SU-DHL-6 (cell line): ENCODE measurements around the gene CKAP2L.

Experiments
- H2AFZ ChIP-seq: fragments of 200-600 bp; sonication (generic); 2 replicates; pipeline ENCODE4 v1.6.1; 2014; ENCODE audit warnings: low read depth, mild to moderate bottlenecking, moderate library complexity, mixed read lengths, antibody characterized with exemption, low read length; ENCODE audit not compliant: severe bottlenecking
- H3F3A ChIP-seq: fragments of 200-600 bp; shearing (Covaris generic); 2 replicates; pipeline ENCODE4 v1.6.0; 2016; ENCODE audit warnings: antibody characterized with exemption, mild to moderate bottlenecking; ENCODE audit not compliant: insufficient read depth
- H3K27ac ChIP-seq: fragments of 200-600 bp; sonication (generic); 2 replicates; pipeline ENCODE4 v1.5.1; 2016; ENCODE audit warnings: low read depth, mild to moderate bottlenecking, low read length, moderate library complexity, mixed read lengths
- H3K27me3 ChIP-seq: fragments of 200-600 bp; sonication (generic), shearing (Covaris generic); 2 replicates; pipeline ENCODE4 v1.6.0; 2014; ENCODE audit warnings: mild to moderate bottlenecking, low read length
- H3K36me3 ChIP-seq: fragments of 200-600 bp; sonication (generic); 2 replicates; pipeline ENCODE4 v1.6.1; 2014; ENCODE audit warnings: mild to moderate bottlenecking, low read length, mixed read lengths
- H3K4me2 ChIP-seq: fragments of 300-600, 200-600 bp; shearing (Covaris generic), sonication (generic); 2 replicates; pipeline ENCODE4 v1.6.0; 2014; ENCODE audit warnings: low read length, low read depth, mild to moderate bottlenecking; ENCODE audit not compliant: poor library complexity, severe bottlenecking
- H3K4me3 ChIP-seq: fragments of 200-600 bp; sonication (generic); 2 replicates; pipeline ENCODE4 v1.5.1; 2014; ENCODE audit warnings: antibody characterized with exemption, low read length, mild to moderate bottlenecking, mixed read lengths; ENCODE audit not compliant: insufficient read depth, poor library complexity, severe bottlenecking
- H3K79me2 ChIP-seq: fragments of 200-600 bp; sonication (generic); 2 replicates; pipeline ENCODE4 v1.6.1; 2014; ENCODE audit warnings: mild to moderate bottlenecking, low read length, moderate library complexity; ENCODE audit not compliant: insufficient read depth
- H3K9ac ChIP-seq: fragments of 200-600 bp; sonication (generic); 2 replicates; pipeline ENCODE4 v1.7.0; 2014; ENCODE audit warnings: mild to moderate bottlenecking, low read length
- H3K9me2 ChIP-seq: fragments of 200-600 bp; sonication (generic); replicated peaks from 2 replicates; pipeline ENCODE4 v1.6.1; 2014; ENCODE audit warnings: low read length; ENCODE audit not compliant: insufficient read depth
- H3K9me3 ChIP-seq: fragments of 200-600 bp; sonication (generic); 2 replicates; pipeline ENCODE4 v1.6.1; 2014; ENCODE audit warnings: low read length, mixed read lengths; ENCODE audit not compliant: insufficient read depth
- H4K20me1 ChIP-seq: fragments of 200-600 bp; sonication (generic); 2 replicates; pipeline ENCODE4 v1.6.1; 2014; ENCODE audit warnings: low read depth, mild to moderate bottlenecking, antibody characterized with exemption, low read length, moderate library complexity, mixed read lengths
- EZH2phosphoT487 ChIP-seq: fragments of 200-600 bp; sonication (generic), shearing (Covaris generic); conservative IDR thresholded peaks from 2 replicates; pipeline ENCODE4 v1.6.1; 2018; ENCODE audit warnings: mild to moderate bottlenecking, antibody characterized with exemption, low read length, moderate library complexity, mixed read lengths
- TF ChIP-seq, protein P1 (sequence below): fragments of 200-600 bp; sonication (generic); IDR thresholded peaks from one replicate; pipeline ENCODE4 v1.5.1; 2017; ENCODE audit warnings: antibody characterized with exemption, mild to moderate bottlenecking, low read length, moderate library complexity; ENCODE audit not compliant: insufficient read depth, poor library complexity, severe bottlenecking

Gene CKAP2L

GRCh38 chr2:112765251-112765650 lies 842 bp upstream of the CKAP2L start:
- Histone ChIP-seq H3K36me3 (peaks cover 12% of the 10 kb centered on the region; the same call in 1 of the 2 replicates), H3F3A (no peaks in the 10 kb centered on the region), H3K4me3 (peak overlapping the region; percentile 50), H3K4me2 (peak overlapping the region; percentile 78), H3K9me3 (no peaks in the 10 kb centered on the region), H3K27ac (peak overlapping the region; percentile 43), H3K9ac (peak overlapping the region; percentile 55), H2AFZ (peak overlapping the region; percentile 21), H3K79me2 (peaks cover 31% of the 10 kb centered on the region), H3K9me2 (no peaks in the 10 kb centered on the region), H3K27me3 (no peaks in the 10 kb centered on the region), H4K20me1 (no peaks in the 10 kb centered on the region)
- no peak for TF ChIP-seq EZH2phosphoT487
- TF ChIP-seq, protein P1, sequence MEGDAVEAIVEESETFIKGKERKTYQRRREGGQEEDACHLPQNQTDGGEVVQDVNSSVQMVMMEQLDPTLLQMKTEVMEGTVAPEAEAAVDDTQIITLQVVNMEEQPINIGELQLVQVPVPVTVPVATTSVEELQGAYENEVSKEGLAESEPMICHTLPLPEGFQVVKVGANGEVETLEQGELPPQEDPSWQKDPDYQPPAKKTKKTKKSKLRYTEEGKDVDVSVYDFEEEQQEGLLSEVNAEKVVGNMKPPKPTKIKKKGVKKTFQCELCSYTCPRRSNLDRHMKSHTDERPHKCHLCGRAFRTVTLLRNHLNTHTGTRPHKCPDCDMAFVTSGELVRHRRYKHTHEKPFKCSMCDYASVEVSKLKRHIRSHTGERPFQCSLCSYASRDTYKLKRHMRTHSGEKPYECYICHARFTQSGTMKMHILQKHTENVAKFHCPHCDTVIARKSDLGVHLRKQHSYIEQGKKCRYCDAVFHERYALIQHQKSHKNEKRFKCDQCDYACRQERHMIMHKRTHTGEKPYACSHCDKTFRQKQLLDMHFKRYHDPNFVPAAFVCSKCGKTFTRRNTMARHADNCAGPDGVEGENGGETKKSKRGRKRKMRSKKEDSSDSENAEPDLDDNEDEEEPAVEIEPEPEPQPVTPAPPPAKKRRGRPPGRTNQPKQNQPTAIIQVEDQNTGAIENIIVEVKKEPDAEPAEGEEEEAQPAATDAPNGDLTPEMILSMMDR = no peak

- Histone ChIP-seq H3K4me3 (no peak overlapping the region), H2AFZ (no peak overlapping the region), H3K4me2 (peak overlapping the region; percentile 71)
These were observed 2.1 kb downstream of the CKAP2L start for GRCh38 chr2:112762276-112762675.

GRCh38 chr2:112760149-112760548 lies 4.3 kb downstream of the CKAP2L start:
- H3K79me2 ChIP-seq = peaks cover 48% of the 10 kb centered on the region
- no peaks in the 10 kb centered on the region for H3F3A ChIP-seq
- H3K36me3 ChIP-seq = peaks cover 56% of the 10 kb centered on the region
- no peaks in the 10 kb centered on the region for H3K9me3 ChIP-seq
- no peaks in the 10 kb centered on the region for H4K20me1 ChIP-seq
- no peak overlapping the region for H3K9ac ChIP-seq
- H3K9me2 ChIP-seq = no peaks in the 10 kb centered on the region
- TF ChIP-seq EZH2phosphoT487 = no peak
- TF ChIP-seq, protein P1 = no peak
- no peak overlapping the region for H3K4me3 ChIP-seq
- no peak overlapping the region for H3K27ac ChIP-seq
- H3K27me3 ChIP-seq = no peaks in the 10 kb centered on the region
- no peak overlapping the region for H2AFZ ChIP-seq
- no peak overlapping the region for H3K4me2 ChIP-seq

More at GRCh38 chr2:112762276-112762675, 2.1 kb downstream of the CKAP2L start:
- H4K20me1 ChIP-seq = no peaks in the 10 kb centered on the region
- no peaks in the 10 kb centered on the region for H3K9me2 ChIP-seq
- H3K79me2 ChIP-seq = peaks cover 48% of the 10 kb centered on the region
- H3K27ac ChIP-seq = no peak overlapping the region
- peaks cover 36% of the 10 kb centered on the region for H3K36me3 ChIP-seq
- H3K9me3 ChIP-seq = no peaks in the 10 kb centered on the region
- H3K27me3 ChIP-seq = no peaks in the 10 kb centered on the region
- no peak overlapping the region for H3K9ac ChIP-seq
- TF ChIP-seq EZH2phosphoT487 = no peak
- TF ChIP-seq, protein P1 = no peak
- no peaks in the 10 kb centered on the region for H3F3A ChIP-seq
